ENCODE data around the gene APAF1.

The APAF1 gene

DNA sequence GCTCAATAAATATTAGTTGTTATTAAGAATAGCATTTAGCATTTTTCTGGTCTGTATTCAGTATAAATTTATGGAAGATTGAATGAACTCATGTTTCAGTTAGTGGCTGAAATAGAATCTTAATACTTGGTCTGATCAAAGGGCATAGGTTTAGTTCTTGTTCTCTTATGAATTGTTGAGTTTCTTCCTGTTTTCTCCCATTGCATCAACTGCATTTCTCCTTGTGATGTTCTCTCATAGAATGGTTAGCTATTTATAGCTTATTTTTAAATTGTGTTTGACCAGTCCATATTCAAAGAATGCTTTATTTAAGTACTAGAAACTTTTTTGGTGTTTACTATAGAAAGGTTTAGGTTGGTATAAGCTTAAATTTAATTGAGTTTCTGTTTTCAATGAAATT is 29.8 kb downstream of the APAF1 start:
- no peak for DNase-seq

DNA sequence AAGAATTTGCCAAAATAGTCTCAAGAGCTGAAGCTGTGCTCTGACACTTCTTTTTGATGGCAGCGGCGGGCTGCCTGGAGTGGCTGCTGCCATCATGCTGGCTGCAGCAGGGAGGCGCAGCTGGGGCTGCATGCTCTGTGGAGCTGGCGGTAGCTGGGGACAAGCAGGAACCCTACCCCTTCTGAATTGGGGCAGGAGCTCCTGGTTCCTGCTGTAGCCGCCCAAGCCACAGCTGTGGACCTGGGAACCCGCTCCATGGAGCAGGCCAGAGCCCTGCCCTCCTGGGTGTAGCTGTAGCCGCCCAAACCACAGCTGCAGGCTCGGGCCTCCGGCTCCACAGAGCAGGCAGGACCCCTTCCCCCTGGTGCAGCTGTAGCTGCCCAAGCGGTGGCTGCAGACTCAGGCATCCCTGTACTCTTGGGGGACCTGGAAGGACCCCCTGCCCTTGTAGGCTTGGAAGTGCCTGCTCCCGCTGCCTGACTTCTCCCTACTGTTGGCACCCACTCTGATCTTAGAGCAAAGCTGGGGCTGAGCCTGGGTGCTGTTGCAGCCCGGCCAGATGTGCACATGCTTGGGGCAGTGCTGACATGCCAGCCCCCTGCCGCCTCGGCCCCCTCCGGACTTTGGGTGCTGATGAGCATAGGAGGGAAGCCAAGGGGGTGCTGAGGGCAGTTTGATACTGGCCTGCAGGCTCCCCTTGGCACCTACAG is 33.3 kb downstream of the APAF1 start:
- no peak for DNase-seq

DNA sequence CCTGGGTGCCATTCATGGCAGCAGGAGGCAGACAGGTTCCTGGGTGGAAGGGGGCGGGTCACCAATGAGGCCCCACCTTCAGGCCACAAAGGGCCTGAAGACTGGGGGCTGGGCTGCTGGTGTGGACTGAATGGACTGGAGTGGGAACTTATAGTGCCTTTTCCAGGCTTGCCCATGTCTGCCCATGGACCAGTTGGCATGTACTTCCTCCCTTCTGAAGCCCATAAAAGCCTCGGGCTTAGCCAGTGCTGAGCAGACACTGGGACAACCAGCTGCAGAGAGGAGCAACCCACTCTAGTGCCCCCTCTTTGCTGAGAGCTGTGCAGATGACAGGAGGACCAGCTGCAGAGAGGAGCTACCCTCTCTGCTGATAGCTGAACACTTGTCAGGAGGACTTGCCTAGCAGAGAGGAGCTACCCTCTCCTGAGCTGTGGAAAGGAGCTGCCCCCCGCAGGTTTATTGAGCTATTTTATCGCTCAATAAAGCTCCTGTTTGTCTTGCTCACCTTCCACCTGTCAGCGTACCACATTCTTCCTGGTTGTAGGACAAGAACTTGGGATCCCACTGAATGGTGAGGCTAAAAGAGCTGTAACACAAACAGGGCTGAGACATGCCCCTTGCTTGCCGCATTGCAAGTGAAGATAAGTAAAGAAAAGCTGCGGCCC is 34.0 kb downstream of the APAF1 start:
- DNase-seq = no peak

DNA sequence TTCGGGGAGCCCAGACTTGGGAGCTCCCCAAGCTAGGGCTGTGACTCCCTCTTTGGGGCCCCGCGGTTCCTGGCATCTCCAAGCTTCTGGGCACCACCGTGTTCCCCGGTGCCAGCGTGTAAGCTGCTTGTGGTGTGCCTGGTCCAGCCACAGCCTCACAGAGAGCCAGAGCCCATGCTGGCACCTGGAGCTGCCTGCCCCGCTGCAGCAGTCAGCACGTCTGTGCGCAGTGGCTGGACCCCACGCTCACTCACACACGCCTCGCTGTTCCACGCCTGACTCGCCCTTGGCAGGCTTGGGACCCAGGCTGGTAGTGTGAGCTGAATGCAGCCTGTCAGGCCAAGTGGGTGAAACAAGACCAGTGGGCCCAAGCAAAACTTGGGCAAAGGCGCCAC is 34.5 kb downstream of the APAF1 start:
- no peak for DNase-seq

DNA sequence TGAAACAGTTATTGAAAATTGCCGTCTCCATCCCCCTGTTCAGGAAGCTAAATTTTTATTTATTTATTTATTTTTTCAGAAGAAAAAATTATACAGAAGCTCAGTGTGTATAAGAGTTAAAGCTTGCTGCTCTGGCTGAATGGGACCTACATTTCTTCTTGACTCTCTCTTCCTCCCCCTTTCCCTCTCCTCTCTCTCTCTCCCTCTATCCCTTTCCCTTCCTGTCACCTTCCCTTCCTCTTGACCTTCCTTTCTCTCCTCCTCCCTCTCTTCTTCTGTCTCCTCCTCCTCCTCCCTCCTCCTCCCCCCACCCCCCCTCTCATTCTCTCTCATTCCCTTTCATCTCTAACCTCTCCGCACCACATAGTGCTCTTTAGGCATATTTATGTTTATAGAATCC is 39.1 kb downstream of the APAF1 start:
- no peak for DNase-seq

DNA sequence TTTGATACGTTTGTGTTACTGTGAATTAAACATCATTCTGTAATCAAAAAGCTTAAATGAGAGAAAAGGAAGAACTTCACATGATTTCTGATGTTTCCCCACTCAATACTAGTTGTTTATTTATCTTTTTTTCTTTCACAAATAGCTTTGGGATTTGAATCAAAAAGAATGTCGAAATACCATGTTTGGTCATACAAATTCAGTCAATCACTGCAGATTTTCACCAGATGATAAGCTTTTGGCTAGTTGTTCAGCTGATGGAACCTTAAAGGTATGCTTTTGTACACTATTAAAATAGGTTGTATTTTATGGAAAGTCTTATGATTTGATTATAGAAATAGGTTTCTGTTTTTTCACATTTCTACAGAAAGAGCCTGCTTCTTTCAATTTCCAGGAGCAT is 41.5 kb downstream of the APAF1 start:
- DNase-seq = no peak

DNA sequence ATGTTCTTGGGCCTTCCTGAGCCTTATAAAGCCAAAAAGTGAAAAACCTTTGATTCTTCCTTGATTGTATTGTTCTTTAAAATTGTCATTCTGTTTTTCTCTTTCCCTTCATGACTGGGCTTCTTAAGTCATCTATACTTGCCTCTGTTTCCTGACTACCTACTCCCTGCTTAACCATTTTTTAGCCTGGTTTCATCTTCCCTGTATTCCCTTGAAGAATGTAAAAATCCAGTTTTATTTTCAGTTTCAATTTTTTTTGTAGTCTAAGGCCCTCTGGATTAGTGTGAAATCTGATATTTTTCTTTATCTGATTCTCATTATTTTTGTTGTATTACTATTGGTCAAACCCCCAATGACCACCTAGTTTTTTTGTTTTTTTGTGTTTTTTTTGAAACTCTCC is 46.3 kb downstream of the APAF1 start:
- DNase-seq = no peak

DNA sequence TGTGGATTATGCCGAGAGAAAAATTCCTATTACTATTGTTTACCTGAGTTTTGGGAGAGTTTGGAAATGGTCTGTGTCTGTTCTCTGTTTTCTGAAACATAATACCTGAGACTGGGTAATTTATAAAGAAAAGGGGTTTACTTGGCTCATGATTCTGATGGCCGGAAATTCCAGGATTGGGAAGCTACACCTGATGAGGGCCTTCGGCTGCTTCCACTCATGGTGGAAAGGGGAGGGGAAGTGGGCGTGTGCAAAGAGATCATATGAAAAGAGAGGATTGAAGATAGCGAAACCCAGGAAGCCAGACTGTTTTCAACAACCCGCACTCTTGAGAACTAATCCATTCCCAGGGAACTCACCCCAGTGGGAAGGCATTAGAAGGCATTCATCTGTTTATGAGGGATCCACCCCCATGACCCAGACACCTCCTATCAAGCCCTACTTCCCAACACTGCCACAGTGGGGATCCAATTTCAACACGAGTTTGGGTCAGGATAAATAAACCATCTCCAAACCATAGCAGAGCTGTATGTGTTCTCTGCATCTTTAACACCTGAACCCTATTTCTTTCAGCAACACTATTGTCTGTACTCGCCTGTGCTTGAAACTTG is 51.1 kb downstream of the APAF1 start:
- no peak for DNase-seq

DNA sequence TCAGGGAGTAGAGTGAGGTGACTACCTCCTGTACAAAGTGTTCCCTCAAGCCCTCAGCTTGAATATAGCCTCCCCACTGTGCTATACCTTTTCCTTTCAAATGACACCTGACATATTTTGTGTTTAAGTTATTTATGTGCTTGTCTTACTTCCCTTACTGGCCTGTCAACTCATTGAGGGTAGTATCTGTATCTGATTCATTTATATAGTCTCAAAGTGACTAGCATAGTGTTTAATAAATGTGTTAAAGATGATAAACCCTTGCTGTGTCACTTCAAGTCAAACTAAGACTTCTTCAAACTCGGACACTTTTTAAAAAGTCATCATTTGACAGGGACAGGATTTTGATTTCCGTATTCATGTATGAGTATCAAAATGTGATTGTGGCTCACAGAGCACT is 52.1 kb downstream of the APAF1 start:
- DNase-seq = no peak

DNA sequence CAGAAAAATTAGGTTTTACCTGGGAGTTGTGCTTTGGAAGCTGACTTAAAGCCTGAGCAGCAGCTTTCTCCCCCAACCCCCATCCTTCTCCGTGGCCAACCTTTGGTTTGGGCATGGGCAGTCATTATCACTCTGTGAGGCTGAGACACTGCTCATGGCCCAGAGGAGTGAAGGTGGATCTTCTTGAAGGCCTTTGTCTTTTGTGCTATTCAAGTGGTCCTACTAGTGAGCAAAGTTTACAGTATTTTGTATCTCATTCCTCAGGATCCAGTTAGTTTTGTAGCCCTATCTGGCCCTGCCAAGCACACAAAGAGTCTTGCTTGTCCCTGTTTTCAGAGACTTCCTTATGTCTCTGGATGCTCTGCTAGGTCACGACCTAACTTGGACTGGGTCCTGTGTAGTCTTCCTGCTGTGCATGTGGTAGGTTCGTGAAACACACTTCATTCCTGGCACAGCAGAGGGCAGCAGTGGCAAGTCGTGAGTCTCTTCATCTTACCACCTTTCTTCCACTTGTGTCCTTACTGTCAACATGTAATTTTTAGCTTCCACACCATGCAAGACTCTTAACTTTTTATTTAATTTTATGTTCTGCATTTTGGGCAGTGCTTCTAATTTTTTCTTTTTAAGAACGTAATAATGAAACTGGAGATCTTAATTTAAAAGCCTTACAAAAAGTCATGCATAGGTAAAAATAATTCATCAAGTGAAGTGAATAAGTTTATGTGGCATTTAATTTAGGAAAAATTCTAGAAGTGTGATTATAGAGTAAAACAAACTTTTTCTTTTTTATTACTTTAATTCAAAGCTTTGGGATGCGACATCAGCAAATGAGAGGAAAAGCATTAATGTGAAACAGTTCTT is 53.7 kb downstream of the APAF1 start:
- peak; percentile 61 for DNase-seq

DNA sequence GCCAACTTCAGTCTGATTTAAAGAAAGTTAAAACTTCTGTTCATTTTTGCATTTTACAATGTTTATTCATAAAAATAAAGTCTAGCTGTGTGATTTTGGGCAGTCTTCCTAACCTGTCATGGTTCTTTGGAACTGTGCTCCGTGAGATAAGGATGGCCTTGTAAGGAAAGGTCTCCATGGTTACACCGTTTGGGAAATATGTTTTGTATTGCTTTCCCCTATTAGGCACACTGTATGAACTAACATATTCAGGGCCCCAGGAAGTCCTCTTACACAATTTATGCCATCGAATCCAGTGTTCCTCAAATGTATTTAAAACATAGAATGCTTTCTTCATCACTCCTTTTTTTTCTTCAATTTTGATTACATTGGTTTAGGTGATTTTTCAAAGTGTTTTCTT is 54.5 kb downstream of the APAF1 start:
- DNase-seq = no peak

DNA sequence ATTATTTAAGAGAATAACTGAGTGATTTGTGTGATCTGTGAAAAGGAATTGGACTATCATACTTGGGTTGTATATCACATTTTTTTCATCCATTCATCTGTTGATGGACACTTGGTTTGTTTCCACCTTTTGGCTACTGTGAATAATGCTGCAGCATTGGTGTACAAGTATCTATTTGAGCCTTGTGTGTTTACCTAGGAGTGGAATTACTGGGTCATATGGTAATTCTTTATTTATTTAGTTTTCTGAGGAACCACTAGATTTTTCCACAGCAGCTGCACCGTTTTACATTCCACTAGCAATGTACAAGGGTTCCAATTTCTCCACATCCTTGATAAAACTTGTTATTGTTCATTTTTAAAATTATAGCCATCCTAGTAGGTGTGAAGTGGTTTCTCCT is 56.1 kb downstream of the APAF1 start:
- no peak for DNase-seq

DNA sequence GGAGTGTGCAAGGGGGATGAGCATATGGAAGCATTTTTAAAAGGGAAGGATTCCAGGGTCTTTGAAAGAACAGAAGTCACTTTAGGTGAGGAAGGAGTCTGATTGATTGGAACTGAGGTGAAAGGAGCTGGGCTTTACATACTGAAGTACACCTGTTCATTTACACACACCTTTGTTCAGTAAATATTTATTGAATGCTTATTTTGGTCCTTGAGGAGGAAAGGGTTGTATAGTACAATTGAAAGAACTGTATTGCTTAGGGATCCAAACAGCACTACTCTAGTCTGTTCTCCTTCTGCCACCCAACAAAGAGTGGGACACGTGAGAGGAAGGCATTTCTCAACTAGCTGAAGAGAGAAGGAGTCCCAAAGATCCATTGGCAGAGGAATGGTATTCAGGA is 63.9 kb downstream of the APAF1 start:
- DNase-seq = no peak

DNA sequence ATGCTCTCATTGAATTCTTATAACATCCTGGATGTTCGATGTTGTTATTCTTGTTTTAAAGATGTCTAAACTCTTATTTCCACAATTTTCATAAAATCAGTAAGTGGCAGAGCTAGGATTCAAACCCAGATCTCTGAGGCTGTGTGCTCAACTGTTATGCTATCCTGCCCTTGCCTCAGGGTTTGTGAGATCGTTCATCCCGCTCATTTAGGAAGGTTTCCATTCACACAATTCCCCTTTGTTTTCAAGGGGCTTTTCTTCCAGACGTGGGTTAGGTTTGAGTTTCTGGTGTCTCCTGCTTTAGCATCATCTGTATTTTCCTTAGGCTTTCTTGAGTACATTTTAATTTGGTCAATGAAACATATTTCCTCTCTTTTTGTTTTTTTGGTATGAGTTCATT is 69.3 kb downstream of the APAF1 start:
- no peak for DNase-seq

DNA sequence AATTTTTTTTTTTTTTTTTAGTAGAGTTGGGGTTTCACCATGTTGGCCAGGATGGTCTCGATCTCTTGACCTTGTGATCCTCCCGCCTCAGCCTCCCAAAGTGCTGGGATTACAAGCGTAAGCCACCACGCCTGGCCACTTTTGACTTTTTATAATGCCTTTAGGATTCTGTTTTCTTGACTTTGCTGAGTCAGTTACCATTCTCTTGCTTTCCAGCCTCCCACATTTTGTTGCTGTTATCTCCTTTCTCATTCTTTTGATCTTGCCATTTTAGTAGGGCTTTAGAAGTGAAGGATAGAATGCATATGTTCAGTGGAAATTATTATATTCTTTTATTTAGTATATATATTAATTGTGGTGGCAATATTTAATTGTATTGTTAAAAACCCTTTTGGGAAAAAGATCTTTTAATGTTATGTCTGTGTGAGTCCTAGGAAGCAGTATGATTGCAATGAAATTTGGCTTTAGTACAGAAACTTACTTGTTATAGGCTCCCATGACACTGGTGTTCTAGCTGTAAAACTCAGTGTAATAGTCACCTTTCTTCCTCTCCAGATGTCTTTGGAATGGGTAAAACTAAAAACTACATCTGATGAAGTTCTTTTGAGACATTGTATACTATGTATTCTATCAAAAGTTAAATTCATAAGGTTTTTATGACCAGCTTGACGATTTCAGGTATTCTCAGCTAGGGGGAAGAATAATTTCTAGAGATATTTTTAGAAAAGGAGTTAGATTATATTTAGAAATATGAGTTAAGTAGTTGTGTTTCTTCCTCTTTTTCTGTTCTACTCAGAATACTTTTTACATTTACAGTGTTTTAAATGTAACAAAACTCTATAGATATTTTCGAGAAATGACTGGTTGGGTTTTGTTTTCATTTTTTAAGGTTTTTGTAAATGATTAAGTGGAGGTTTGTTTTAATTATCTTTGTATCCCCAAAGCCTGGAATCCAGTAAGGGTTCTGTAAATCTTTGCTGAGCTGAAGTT is 74.7 kb downstream of the APAF1 start:
- DNase-seq = no peak

DNA sequence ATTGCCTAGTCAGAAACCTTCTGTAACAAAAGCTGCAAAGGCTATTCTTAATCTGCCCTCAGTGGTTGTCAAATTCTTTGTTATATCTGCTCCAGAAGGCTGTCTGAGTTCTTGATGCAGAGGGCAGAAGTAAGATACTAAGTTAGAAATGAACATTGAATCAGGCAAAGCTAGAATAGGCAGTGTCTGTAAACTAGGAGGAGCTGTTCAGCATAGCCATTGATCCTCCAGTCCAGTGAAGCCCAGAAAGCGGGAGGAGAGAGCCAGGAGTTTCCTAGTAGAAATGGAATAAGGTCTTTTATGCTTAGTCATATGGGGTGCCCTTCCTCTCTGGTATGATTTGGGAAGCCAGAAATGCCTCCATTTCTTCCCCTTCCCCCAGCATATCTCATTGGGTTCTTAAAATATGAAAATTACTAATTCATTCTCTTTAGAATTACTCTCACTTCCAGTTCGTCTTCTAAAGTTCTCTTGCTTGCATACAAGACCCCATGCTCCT is 76.2 kb downstream of the APAF1 start:
- no peak for DNase-seq

DNA sequence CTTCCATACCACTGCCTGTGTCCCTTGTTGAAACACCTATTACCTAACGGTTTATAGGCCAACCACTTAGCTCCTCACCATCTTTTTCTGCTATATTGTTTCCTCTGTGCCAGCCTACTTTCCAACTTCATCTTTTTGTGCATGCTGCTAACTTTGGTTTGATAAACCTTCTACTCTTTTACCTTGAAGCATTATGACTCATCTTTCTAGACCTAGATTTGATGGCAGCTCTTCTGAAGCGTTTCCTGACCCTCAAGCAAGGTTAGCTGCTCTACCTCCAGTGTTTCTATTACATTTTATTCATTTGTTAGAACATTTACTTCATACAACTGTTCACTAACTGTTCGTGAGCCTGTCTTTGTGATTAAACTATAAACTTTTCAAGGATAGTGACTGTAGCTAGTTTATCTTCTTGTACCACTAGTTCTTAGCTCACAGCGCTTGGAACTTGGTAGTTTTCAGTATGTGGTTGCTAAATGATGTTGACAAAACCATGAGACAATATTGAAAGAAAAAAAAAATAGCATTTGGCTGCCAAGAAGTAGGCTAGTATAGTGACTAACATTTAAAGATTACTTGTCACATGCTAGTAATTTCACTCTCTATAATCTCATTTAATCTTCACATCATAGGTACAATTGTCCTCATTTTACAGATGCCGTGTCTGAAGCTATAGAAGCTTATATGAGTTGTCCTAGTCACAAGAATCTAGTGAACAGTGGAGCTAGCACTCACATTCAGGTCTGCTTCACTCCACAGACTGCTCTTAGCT is 79.5 kb downstream of the APAF1 start:
- no peak for DNase-seq

DNA sequence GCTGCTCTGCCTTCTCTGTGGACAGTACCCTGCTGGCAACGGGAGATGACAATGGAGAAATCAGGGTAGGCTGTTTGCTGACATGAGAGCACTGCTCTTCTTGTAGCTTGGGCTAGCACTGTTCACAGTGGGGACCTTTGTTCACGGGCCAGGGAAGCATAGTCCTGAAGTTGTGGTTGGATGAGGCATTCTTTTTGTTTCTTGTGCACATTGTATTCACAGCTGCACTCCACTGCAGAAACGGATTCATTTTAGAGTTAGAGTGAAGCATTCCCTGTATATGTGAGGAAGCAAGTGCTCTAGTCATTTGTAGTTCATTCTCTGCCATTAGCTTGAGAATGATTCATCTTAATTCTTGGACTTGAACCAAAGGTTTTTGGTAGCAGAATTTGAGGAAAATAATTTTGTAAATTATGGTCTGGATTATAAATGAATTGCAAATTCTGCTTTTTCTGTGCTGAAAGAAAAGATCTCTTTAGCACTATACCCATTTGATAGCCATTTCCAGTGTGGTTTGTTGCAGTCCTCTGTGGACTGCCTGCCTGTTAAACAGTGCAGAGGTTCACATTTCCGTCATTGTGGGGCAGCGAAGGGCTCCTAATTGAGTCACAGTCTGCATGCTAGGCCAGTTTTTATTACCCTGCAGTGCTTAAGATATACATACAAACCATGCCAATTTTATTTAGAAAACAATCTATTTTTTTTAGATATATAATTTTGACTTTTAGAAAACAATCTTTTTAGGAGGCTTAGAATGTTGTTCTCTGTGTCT is 80.6 kb downstream of the APAF1 start:
- DNase-seq = peak; percentile 65

DNA sequence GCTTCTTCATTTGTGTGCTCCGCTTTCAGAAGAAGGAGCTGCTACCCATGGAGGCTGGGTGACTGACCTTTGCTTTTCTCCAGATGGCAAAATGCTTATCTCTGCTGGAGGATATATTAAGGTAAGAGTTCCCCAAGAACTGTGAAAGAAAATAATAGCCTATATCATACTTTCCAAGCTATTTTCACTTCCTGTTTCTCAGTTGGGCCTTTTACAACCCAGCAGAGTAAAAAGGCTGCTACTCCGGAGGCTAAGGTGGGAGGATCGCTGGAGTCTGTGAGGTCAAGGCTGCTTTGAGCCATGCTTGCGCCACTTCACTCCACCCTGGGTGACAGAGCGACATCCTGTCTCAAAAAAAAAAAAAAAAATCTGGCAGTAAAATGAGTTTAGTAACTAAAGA is 82.1 kb downstream of the APAF1 start:
- DNase-seq = no peak

DNA sequence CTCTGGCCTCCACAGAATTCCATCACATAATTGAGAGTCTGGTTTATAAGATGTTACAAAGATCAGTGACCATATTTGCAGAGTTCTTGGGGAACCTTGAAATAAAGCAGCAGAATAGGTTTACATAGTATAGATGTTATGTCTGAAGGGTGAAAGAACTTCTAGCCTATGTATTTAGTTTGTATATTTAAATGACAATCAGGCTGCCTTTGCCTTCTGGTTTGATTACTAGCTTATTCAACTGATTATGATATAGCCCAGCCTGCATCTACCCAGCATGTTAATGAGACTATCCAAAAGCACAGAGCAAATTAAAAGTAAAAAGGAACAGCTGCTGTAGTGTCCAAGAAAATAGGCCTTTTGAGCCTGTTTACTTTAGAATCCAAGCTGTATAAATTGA is 85.3 kb downstream of the APAF1 start:
- no peak for DNase-seq

Measured in kidney glomerular epithelial cell (primary cell).